Subcutaneous preadipocyte (primary cell): ENCODE results near the gene INO80E. TPM values are rescaled to one million over a fixed set of nuclear protein-coding genes. Genes with fewer than 3 reads are reported as not detected.

Experiments used
- total RNA-seq: library from RNA; depleted of rRNA; stranded (reverse); fragments of >200 nt; gene quantifications from 2 replicates; pipeline ENCODE4 v1.2.3, GENCODE V29; 2012

The INO80E gene
- 18.7 and 21.7 TPM in 2 replicates for total RNA-seq

GRCh38 chr16:29995911-29996765 is at the start of gene INO80E:
Gene INO80E, plus strand, starts transcription at chr16:29996241. Its CDS starts 70 bp downstream, at chr16:29996311.

GRCh38 chr16:29961479-29962343 is 34.3 kb upstream of the INO80E start, which contains the start of gene TMEM219:
Gene TMEM219, plus strand, starts transcription at chr16:29962079. Its CDS starts 1,065 bp downstream, at chr16:29963144.

GRCh38 chr16:29973384-29974246 is 22.4 kb upstream of the INO80E start, which contains the start of gene TAOK2:
Gene TAOK2, plus strand, starts transcription at chr16:29973868. Its CDS starts 3,905 bp downstream, at chr16:29977773.

GRCh38 chr16:29995324-29995910 is 624 bp upstream of the INO80E start, which contains the start of gene HIRIP3:
Gene HIRIP3, minus strand, starts transcription at chr16:29995617. Its CDS starts 12 bp downstream, at chr16:29995605.

GRCh38 chr16:30010844-30011713 is 15.0 kb downstream of the INO80E start, which contains the start of gene DOC2A:
Gene DOC2A, minus strand, starts transcription at chr16:30011027. Its CDS starts 805 bp downstream, at chr16:30010222.

GRCh38 chr16:30022887-30023286 is 26.8 kb downstream of the INO80E start, which contains the start of gene C16orf92:
Gene C16orf92, plus strand, starts transcription at chr16:30023198. Its CDS starts 143 bp downstream, at chr16:30023341.

GRCh38 chr16:30030841-30031413 is 34.9 kb downstream of the INO80E start, which contains the start of gene TLCD3B:
Gene TLCD3B, minus strand, starts transcription at chr16:30031271. Its CDS starts 744 bp downstream, at chr16:30030527.

Other genes starting within 250 kb of the INO80E start
- not detected in 2 replicates for gene ZG16, start 218.0 kb upstream of the INO80E start, total RNA-seq
- gene KIF22, start 205.5 kb upstream of the INO80E start, total RNA-seq: 47.0 and 73.7 TPM in 2 replicates
- gene MAZ, start 189.7 kb upstream of the INO80E start, total RNA-seq: 204 and 210 TPM in 2 replicates
- 0.39 and 0.73 TPM in 2 replicates for gene PRRT2, start 184.0 kb upstream of the INO80E start, total RNA-seq
- 13.6 and 19.9 TPM in 2 replicates for gene PAGR1, start 180.1 kb upstream of the INO80E start, total RNA-seq
- 246 and 329 TPM in 2 replicates for gene MVP, start 175.8 kb upstream of the INO80E start, total RNA-seq
- 57.7 and 65.4 TPM in 2 replicates for gene CDIPT, start 133.0 kb upstream of the INO80E start, total RNA-seq
- gene SEZ6L2, start 96.7 kb upstream of the INO80E start, total RNA-seq: 0.73 and 0.98 TPM in 2 replicates
- gene ASPHD1, start 95.8 kb upstream of the INO80E start, total RNA-seq: 2.3 and 4.4 TPM in 2 replicates
- 6.2 and 10.2 TPM in 2 replicates for gene KCTD13, start 70.0 kb upstream of the INO80E start, total RNA-seq
- 40.7 and 53.3 TPM in 2 replicates for gene TMEM219, start 34.2 kb upstream of the INO80E start, total RNA-seq
- gene TAOK2, start 22.4 kb upstream of the INO80E start, total RNA-seq: 32.3 and 42.2 TPM in 2 replicates
- 5.9 and 8.2 TPM in 2 replicates for gene HIRIP3, start 624 bp upstream of the INO80E start, total RNA-seq
- gene DOC2A, start 14.8 kb downstream of the INO80E start, total RNA-seq: 0.20 and 0.37 TPM in 2 replicates
- not detected in 2 replicates for gene C16orf92, start 27.0 kb downstream of the INO80E start, total RNA-seq
- not detected in 2 replicates for gene TLCD3B, start 35.0 kb downstream of the INO80E start, total RNA-seq
- gene ALDOA, start 69.5 kb downstream of the INO80E start, total RNA-seq: 847 and 985 TPM in 2 replicates
- 182 and 190 TPM in 2 replicates for gene PPP4C, start 79.8 kb downstream of the INO80E start, total RNA-seq
- 0.39 TPM in 1 of 2 replicates, not detected in the other for gene TBX6, start 95.7 kb downstream of the INO80E start, total RNA-seq
- 6.6 and 9.2 TPM in 2 replicates for gene YPEL3, start 100.0 kb downstream of the INO80E start, total RNA-seq
- gene GDPD3, start 117.3 kb downstream of the INO80E start, total RNA-seq: 0.78 and 1.8 TPM in 2 replicates
- 50.0 and 59.2 TPM in 2 replicates for gene MAPK3, start 127.0 kb downstream of the INO80E start, total RNA-seq
- 0.73 and 1.6 TPM in 2 replicates for gene CORO1A, start 187.4 kb downstream of the INO80E start, total RNA-seq
- 47.7 and 168 TPM in 2 replicates for gene BOLA2B, start 197.4 kb downstream of the INO80E start, total RNA-seq
- gene SLX1A, start 197.6 kb downstream of the INO80E start, total RNA-seq: 37.5 and 42.6 TPM in 2 replicates
- gene SULT1A3, start 203.0 kb downstream of the INO80E start, total RNA-seq: 2.9 and 5.7 TPM in 2 replicates